NCI-H187 (cell line): ENCODE results near the gene GBP4.
"Not testable (repeated sequence)": the region's sequence is repeated elsewhere in the genome, so short reads cannot be mapped to it uniquely, and the experiment has no call there.

Experiments
- DNase-seq, 2 experiments: peaks; one replicate each; lab custom pipeline; 2025; lab: John Stamatoyannopoulos, UW

The GBP4 gene

GRCh38 chr1:89198491-89199072, at the start of gene GBP4:
Gene GBP4 (minus strand): TSS chr1:89198942. CDS start chr1:89198834, 108 bp downstream.
- DNase-seq = no peak

DNA sequence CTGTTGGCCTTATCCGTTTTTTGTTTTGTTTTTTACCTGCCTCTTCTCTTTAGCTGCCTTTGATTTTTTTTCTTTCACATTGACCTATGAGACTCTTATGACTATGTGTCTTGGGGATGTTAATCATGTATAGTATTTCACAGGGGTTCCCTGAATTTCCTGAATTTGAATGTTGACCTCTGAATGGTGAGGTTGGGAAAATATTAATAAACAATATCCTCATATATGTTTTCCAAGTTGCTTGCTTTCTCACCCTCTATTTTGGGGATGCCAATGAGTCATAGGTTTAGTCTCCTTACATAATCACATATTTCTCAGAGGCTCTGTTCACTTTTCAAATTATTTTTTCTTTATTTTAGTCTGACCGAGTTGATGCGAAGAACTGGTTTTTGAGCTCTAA, 44.3 kb upstream of the GBP4 start:
- DNase-seq = no peak

GRCh38 chr1:89221341-89221740, 22.6 kb upstream of the GBP4 start:
- DNase-seq = no peak

GRCh38 chr1:89219851-89220250, 21.1 kb upstream of the GBP4 start:
- DNase-seq = not testable (repeated sequence)

- DNase-seq = not testable (repeated sequence)
These were observed 20.2 kb upstream of the GBP4 start for GRCh38 chr1:89218941-89219340.

DNA sequence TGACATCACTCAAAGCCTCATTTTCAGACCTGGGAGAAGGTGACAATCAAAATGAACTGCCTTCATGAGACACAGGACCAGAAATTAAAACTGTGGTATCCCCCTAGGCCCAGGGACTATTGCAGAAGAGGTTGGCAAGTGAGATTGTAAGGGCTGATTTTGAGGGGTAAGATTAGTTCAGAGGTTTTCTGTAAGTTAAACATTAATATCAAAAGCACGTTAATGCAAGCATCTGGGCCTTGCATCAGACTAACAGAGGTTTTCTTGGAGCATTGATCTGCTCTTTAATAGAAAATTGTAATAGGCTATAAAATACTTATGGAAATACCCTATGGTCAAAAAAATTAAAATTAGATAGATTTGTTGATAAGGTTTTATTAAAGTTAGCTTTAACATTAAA, 14.6 kb upstream of the GBP4 start:
- DNase-seq = no peak

DNA sequence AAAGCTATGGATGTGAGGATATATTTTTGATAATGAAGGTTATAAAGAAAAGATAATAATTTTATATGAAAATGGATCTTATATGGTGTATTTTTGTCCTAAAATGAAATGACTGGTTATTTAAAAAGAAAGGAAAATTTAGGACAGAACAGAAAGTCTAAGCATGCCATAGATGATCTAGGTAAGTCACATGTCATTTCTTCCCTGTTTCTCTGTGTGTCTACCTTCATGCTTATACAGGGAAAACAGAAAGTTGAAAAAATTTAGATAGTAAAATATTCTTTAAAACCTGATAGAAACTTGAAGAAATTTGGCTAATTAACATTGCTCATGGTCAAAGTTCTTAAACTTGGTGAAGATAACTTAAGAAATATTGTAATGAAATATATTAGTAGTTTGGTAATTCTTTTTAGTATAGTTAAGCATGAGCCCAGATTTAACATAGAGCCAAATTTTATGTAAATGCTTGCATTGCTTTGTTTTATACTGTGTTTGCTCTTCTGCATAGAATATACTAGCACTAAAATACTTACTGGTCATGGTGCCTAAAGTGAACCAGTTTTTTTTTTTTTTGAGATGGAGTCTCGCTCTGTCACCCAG, 12.4 kb upstream of the GBP4 start:
- no peak for DNase-seq

- DNase-seq = no peak
These were observed 7.6 kb upstream of the GBP4 start for GRCh38 chr1:89206373-89206772.

DNA sequence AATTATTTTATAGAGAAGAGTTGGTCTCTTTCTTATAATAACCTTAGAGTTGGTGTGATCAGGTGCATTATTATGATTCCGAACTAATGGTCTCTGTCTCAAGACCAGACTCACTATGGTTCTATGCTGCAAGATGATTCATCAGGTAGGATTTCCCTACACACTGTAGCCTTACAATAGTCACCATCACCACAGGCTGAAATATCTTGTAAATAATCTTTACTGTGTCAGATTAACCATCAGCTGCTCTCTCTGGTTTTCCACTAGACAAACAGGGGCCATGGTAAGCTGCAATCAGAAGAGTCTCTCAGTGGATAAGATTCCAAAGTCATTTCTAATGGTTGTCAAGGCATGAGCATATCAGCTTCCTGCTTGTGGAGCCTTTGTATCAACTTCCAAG, 4.4 kb upstream of the GBP4 start:
- no peak for DNase-seq

- no peak for DNase-seq
These were observed 2.5 kb upstream of the GBP4 start for GRCh38 chr1:89201106-89201794.

GRCh38 chr1:89200663-89201062, 1.9 kb upstream of the GBP4 start:
- DNase-seq = no peak

DNA sequence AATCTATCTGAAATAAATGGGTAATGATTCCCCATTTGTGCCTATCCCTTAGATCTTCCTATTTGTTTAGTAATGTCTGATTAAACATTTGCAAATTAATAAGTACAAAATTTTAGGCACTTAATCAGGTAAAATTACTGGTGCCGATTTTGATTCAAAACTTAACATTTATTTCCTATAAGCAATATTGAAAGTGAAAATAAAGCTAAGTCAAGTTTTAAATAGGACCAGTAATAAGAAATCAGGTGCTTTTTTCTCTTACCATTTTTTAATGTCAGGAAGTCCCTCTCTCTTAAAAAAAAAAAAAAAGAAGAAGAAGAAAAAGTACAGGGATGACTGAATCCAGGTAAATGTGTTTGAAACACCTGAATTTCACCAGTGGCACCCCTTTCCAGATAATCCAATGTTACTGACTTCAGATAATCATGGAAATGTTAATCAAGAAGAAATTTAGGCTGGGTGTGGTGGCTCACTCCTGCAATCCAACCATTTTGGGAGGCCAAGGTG, 836 bp upstream of the GBP4 start:
- DNase-seq = no peak

DNA sequence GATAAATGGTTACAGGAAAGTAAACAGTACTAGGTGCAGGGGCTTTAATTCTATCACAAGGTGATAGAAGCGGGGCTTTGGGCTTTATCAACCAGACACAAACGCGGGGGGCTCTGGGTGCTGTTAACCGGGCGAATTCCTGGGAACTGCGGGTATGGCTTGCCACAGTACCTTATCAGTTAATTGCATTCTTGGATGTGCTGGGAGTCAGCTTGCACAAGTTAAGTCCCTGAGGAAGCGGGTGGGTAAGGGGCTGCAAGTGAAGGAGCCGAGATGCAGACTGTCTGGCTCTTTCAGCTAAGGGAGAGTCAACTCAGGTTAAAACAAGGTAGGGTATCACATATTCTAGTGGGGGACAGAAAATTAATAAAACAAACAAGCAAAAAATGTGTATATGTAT, 661 bp downstream of the GBP4 start:
- DNase-seq = no peak

GRCh38 chr1:89195476-89195875, 3.3 kb downstream of the GBP4 start:
- DNase-seq = no peak

DNA sequence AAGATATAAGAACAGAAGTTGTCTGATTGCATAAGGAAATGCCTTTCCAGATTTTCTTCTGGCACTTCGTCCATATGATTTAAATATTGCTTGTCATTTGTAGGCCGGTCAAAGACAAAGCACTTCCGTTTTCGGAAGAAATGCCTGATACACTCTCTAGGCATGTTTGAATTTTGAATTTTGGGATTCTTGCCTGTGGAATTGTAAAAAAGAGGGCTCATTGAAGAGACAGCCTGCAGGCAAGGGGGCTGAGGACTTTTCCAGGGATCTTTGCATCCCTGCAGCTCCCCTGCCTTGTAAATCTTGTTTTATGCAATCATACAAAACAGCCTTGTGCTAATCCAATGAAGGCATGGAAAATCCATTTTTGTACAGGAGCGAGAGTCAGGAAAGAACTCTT, 7.4 kb downstream of the GBP4 start:
- DNase-seq = no peak

GRCh38 chr1:89190017-89190416, 8.7 kb downstream of the GBP4 start:
- no peak for DNase-seq

DNA sequence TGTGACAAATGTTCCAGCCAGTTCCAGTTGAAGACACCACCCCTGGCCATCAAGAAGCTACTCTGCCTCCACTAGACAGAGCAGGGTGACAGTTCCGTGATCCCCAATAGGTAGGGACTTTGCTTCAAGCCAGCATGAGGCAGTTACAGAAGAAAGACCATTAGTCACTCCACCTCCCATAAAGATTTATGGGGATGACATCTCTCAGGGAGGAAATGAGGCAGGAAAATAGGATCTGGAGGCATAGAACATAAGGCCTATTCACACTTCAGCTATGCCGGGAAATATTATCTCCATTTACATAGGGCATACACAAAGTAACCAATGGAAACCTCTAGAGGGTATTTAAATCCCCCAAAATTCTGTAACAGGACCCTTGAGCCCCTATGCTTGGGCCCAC, 19.4 kb downstream of the GBP4 start:
- no peak for DNase-seq

DNA sequence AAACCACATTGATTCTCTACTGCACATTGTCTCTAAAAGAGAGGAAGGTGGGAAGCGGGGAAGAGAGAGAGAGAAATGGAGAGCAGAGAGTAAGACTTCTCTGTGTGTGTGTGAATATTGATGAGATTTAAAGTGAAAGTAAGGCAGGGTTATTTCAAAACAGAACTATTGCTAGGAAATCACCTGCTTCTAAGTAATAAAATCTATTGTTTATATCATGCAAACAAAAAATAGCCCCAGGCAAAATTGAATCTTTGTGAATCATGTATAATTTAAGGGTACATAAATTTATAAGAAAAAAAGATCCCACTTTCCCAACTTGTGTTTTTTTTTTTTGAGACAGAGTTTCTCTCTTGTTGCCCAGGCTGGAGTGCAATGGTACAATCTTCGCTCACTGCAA, 21.8 kb downstream of the GBP4 start:
- DNase-seq = no peak

DNA sequence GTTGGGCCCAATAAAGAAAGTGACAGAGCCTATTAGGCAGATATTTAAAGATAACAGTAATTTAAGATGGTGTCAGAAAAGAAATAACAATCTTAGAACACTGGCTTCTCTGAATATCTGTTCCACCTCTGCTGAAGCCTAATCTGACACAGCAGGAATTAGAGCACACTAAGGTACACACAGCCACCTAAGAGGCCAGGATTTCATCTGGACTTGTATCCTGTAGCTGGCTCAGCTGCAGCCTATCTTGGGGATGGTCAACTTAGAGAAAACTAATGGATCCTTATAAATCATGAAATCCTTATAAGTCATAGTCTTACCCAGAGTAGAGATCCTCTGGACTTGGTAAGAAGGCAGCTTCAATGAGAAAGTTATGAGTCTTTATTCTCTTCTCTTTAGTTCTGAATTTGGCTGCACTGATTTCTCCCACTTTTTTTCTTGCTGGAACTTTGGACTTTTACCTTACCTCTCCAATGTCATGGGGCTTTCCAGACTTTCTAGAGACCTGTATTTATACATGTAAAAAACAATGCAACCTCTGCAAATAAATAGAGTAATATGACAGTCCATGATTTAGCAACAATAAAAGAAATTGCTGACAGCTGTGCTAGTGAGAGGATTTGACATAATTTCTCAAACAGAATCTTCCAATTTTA, 23.0 kb downstream of the GBP4 start, which contains the start of gene GBP7:
GBP7 (minus strand) TSS at position 403 of the 656 bp plus-strand sequence. CDS start 4,068 bp downstream, outside the sequence.
- DNase-seq = no peak

DNA sequence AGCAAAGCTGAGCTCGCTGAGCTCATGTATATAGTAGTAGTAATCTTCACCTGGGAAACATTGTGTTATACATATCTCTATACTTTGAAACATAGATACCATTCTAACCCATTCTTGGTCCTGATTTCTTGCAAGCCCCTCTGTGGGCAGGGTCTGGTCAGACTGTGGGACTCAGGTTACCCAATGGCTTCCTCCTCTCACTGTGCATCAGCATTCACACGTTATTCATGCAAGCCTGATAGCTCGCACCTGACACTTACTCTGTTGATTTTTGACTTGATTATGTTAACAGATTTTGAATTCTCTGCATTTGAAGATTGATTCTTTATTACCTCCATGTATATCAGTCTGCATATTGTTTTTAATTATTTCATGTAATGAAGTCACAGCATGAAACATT, 24.3 kb downstream of the GBP4 start:
- no peak for DNase-seq

- no peak for DNase-seq
These were observed 26.1 kb downstream of the GBP4 start for GRCh38 chr1:89172468-89173143.

DNA sequence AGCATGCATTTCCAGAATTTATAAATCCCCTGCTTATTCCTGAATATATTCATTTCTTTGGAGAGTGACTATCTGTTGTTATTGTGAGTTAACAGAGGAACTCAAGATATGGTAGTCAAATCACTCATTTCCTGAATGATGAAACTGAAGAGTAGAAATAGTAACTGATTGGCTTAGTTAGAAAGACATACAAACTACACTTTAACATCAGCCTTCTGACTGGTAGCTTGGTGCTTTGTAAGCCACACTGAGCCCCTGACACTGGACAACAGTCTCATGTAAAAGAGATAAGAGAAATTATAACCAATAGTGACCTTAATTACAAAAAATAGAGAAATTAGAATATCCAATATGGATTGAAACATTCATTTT, 27.7 kb downstream of the GBP4 start:
- no peak for DNase-seq
